D341Med (cell line): ENCODE measurements around the gene FOXK1.
"Not testable (repeated sequence)": the region's sequence is repeated elsewhere in the genome, so short reads cannot be mapped to it uniquely, and the experiment has no call there.

Experiments
- DNase-seq: peaks from one replicate; pipeline ENCODE4 v3.0.0; 2012; ENCODE audit warnings: low spot score

The FOXK1 gene

DNA sequence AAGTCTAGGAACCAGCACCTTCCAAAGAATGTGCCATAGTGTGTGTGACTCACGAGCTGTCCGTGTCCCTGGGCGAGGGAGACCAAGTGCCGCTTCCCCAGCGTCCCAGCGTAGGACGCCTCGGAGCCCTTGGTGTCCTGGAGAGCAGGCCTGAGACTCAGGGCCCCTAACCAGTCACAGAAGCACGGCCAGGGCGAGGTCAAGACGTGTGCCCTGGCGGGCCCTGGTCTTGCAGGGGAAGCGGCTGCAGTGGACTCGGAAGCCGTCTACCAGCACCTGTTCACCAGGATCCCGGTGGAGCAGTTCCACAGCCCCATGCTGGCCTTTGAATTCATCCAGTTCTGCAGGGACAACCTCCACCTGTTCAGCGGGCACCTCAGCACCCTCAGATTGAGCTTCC, 103.9 kb downstream of the FOXK1 start:
- DNase-seq = no peak

- no peak for DNase-seq
These were observed 105.4 kb downstream of the FOXK1 start for GRCh38 chr7:4787541-4787940.

- no peak for DNase-seq
These were observed 106.0 kb downstream of the FOXK1 start for GRCh38 chr7:4787947-4788626.

DNA sequence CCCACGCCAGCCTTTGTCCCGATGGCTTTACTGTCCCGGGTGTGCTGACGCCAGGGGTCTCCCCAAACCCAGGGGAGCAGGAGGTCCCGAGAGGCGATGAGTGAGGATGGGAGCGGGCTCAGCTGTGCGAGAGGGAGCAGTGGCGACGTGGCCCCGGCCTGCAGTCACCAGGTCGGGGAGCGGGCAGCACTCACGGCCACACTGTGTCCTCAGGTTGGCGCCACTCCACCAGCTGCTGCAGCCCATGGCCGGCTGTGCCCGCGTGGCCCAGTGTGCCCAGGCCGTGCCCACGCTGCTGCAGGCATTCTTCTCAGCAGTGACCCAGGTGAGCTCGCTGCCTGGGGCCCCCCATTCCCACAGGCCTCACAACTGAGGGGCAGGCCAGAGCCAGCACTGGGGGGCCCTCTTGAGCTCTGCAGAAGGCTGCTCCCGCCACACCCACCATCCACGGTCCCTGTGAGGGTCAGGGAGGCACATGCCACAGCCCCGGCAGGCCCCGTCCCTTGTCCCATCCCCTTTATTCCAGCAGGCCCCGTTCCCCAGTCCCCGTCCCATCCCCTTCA, 106.6 kb downstream of the FOXK1 start:
- DNase-seq = no peak

- peak; percentile 37 for DNase-seq
These were observed 107.3 kb downstream of the FOXK1 start for GRCh38 chr7:4789194-4790077.

DNA sequence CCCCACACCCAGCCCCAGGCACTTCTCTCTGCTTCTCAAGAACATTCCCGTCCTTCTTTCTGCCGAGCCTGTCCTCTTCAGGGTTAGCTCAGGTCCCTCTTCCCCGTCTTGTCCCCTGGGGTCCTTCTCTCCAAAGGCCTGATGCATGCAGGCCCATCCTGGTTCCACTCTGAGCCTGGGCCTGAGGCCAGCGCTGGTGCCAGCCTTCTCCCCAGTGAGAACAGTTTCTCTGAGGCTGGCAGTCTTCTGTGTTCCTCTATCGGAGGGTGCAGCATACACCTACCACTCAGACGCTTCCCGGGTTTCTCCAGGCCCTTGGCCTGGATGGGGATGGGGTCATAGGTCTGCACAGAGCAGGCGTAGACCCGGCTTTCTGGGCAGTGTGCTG, 108.0 kb downstream of the FOXK1 start:
- DNase-seq = no peak

DNA sequence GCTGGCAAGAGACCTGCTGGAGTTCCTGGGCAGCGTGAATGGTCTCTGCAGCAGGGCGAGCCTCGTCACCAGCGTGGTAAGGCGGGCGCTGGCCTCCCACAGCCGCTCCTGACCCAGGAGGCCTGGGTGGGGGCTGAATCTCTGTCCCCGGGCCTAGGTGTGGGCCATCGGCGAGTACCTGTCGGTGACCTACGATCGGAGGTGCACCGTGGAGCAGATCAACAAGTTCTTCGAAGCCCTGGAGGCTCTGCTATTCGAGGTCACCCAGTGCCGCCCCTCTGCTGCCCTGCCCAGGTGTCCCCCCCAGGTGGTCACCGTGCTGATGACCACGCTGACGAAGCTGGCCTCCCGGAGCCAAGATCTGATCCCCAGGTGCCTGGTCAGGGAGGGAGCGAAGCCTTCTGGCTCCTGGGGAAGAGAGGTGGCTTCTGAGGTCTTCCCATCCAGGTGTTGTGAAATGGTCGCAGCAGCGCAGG, 108.5 kb downstream of the FOXK1 start:
- DNase-seq = no peak

- DNase-seq = peak; percentile 42
These were observed 109.1 kb downstream of the FOXK1 start for GRCh38 chr7:4791101-4791737.

- DNase-seq = peak; percentile 88
These were observed 109.8 kb downstream of the FOXK1 start for GRCh38 chr7:4791738-4792536.

DNA sequence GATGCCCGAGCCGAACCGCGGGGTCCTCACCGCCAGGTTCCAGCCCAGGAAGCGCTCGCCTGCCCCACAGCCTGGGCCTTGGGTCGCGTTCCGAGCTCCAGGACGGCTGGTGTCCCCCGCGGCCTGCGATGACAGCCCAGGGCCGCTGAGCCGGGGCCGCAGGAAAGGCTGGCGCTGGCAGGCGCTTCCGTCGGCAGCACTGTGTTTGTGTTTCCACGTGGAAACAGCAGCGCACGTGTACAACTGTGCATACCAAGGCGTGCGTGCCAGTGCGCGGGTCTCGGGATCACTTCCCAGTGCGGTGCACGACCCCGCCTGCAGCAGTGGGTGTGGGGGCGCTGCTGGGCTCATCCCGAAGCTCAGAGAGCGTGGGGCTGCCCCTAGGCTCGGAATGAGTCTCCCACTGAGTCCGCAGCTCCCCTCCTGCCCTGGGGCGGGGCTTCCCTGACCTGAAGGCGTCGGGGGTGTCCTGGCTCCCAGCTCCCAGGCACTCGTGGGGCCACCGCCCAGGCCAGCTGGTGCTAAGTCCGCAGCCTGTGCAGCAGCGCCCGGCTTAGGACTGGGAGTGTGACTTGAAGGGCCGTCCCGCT, 110.5 kb downstream of the FOXK1 start:
- no peak for DNase-seq

GRCh38 chr7:4793385-4793993, 111.4 kb downstream of the FOXK1 start:
- DNase-seq = not testable (repeated sequence)

GRCh38 chr7:4794171-4794570, 112.1 kb downstream of the FOXK1 start:
- not testable (repeated sequence) for DNase-seq

- DNase-seq = no peak
These were observed 112.7 kb downstream of the FOXK1 start for GRCh38 chr7:4794591-4795350.

DNA sequence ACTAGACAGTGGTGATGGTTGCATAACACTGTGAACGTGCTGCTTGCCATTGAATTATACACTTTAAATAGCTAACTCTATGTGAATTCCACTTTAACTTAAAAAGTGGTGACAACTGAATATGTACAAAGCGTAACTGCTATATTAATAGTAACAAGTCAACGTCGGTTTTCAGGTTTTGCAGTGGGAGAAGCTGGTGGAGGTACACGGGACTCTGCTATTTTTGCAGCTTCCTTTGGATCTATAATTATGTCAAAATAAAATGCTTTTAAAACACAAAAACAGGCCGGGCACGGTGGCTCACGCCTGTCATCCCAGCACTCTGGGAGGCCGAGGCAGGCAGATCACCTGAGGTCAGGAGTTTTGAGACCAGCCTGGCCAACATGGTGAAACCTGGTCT, 114.4 kb downstream of the FOXK1 start:
- no peak for DNase-seq

GRCh38 chr7:4797858-4798705, 116.0 kb downstream of the FOXK1 start:
- DNase-seq = peak; percentile 93

DNA sequence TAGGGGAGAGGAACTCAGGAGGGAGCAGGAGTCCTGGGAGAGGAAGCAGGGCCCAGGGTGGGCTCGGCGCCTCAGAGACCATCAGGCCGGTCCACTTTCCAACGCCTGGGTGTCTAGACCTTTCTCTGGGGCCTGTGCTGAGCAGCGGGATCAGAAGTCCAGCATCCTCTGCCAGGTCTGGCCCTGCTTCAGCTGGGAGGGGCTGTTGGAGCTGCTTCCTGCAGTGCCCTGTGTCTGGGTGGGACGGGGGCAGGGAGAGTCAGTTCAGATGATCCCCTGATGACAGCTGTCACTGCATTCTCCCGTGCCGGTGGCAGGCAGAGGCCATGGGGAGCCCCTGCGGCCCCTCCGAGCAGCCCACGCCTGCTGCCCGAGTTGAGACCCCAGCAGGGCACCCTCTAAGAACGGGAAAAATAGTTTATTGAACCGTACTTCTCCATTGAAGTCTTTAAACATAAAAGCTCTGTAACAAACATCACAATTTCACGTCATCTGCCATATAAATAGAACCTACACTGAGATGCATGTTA, 116.7 kb downstream of the FOXK1 start:
- DNase-seq = no peak

DNA sequence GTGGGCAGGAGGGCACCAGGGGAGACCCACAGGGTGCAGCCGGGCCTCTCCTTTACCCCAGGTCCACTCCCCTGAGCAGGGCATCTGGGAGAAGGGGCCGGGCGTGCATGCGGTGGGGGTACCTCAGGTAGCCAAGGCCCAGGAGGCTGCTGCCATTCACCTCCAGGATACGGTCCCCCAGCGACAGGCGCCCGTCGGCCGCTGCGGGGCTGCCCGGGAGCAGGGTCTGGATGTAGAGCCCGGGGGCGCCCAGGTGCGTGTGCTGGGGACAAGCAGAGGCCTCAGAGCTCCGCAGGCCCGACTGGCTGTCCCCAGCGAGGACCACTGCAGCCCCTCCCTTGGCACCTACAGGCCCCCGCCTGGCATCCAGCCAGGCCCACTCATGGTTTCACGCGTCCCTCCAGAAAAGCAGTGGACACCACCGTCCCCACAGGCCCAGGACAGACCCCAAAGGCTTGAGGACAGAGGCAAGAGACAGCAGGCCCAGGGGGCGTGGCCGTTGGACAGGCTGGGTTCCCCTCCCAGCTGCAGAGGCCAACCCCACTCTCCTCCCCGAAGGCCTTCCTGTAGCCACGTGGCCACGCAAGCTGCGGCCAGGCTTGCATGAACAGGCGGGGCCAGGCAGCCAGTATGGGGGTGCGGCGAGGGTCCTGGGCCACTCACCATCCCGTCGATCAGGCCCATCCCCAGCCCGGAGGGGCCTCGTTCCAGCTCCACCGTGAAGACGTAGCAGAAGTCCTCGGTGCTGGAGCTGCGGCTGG, 117.6 kb downstream of the FOXK1 start:
- DNase-seq = no peak

- DNase-seq = no peak
These were observed 118.4 kb downstream of the FOXK1 start for GRCh38 chr7:4800487-4800886.
